Endodermal cell (in vitro differentiated cells): Measurements from ENCODE around the gene MREG. TPM values are rescaled to one million over a fixed set of nuclear protein-coding genes. Genes with fewer than 3 reads are reported as not detected.

Experiments used
- DNase-seq: peaks from one replicate; pipeline ENCODE4 v3.0.0-alpha.2; 2017
- H3K27ac ChIP-seq: 2 replicates; pipeline ENCODE4 v1.5.1; 2013; ENCODE audit warnings: mild to moderate bottlenecking, low read depth, low read length, moderate library complexity
- H3K27me3 ChIP-seq: 2 replicates; pipeline ENCODE4 v1.6.1; 2013; ENCODE audit warnings: mild to moderate bottlenecking, low read length, moderate library complexity; ENCODE audit not compliant: insufficient read depth, control insufficient read depth, poor library complexity, severe bottlenecking
- H3K36me3 ChIP-seq: 2 replicates; pipeline ENCODE4 v1.7.0; 2013; ENCODE audit warnings: mild to moderate bottlenecking, low read length, moderate library complexity; ENCODE audit not compliant: control insufficient read depth, insufficient read depth
- H3K4me1 ChIP-seq: one replicate; pipeline ENCODE4 v1.7.0; 2013; ENCODE audit warnings: low read length; ENCODE audit not compliant: control insufficient read depth, insufficient read depth
- H3K4me3 ChIP-seq: 2 replicates; pipeline ENCODE4 v1.5.1; 2013; ENCODE audit warnings: mild to moderate bottlenecking, low read length, moderate library complexity
- H3K9ac ChIP-seq: 2 replicates; pipeline ENCODE4 v1.6.1; 2013; ENCODE audit warnings: mild to moderate bottlenecking, low read length, moderate library complexity; ENCODE audit not compliant: poor library complexity, severe bottlenecking; ENCODE audit errors: extremely low read depth
- H3K9me3 ChIP-seq: 2 replicates; pipeline ENCODE4 v1.6.1; 2013; ENCODE audit warnings: mild to moderate bottlenecking, low read length, moderate library complexity; ENCODE audit not compliant: control insufficient read depth
- H3K27ac Mint-ChIP-seq: 2 replicates; pipeline ENCODE4 v1.8.0; 2020; ENCODE audit warnings: mixed read lengths
- H3K27me3 Mint-ChIP-seq: 2 replicates; pipeline ENCODE4 v1.8.0; 2021; ENCODE audit warnings: mild to moderate bottlenecking, mixed read lengths; ENCODE audit not compliant: insufficient read depth
- H3K36me3 Mint-ChIP-seq: 2 replicates; pipeline ENCODE4 v1.8.0; 2020; ENCODE audit warnings: low read depth, mixed read lengths
- H3K4me1 Mint-ChIP-seq: 2 replicates; pipeline ENCODE4 v1.8.0; 2020; ENCODE audit warnings: mixed read lengths
- H3K4me3 Mint-ChIP-seq: 2 replicates; pipeline ENCODE4 v1.8.0; 2020; ENCODE audit warnings: mild to moderate bottlenecking, moderate library complexity, mixed read lengths
- H3K9me3 Mint-ChIP-seq: 2 replicates; pipeline ENCODE4 v1.8.0; 2020; ENCODE audit warnings: mild to moderate bottlenecking, mixed read lengths
- CTCF ChIP-seq: fragments of 200-600 bp; sonication (generic); conservative IDR thresholded peaks from 2 replicates; pipeline ENCODE4 v1.5.0; 2021; ENCODE audit warnings: antibody characterized with exemption, mild to moderate bottlenecking
- WGBS, 2 experiments: methylation state at CpG; one replicate each; pipeline versions ENCODE4 v1.1.5 to v1.1.7; 2013; ENCODE audit warnings: missing lambda C conversion rate in 2 of 2, mixed read lengths in 1 of 2; ENCODE audit not compliant: insufficient coverage in 1 of 2, insufficient read length in 1 of 2; 5-methylcytosine and 5-hydroxymethylcytosine counted together
- total RNA-seq, 2 donors: library from RNA; stranded (reverse); fragmentation: NEBNext Ultra II Directional in 1 of 2; extraction: Animal tissue kit (Norgen Biotek cat#: 25700) in 1 of 2; gene quantifications; 2 replicates in 1 of 2; 3 replicates in 1 of 2; pipeline ENCODE4 v1.2.1, GENCODE V29; 2021

The MREG gene
- total RNA-seq, 2 donors from 2014 or later = 13.0 to 17.8 TPM

GRCh38 chr2:215906458-215906857 lies 106.9 kb downstream of the MREG start:
- no peak overlapping the region for H3K27ac Mint-ChIP-seq

GRCh38 chr2:215905691-215906090 lies 107.7 kb downstream of the MREG start:
- Mint-ChIP-seq H3K4me3 (no peak overlapping the region), H3K36me3 (no peaks in the 10 kb centered on the region), H3K27me3 (peaks cover 13% of the 10 kb centered on the region), H3K27ac (no peak overlapping the region), H3K9me3 (peaks cover 12% of the 10 kb centered on the region), H3K4me1 (peaks cover 35% of the 10 kb centered on the region)
- no peak overlapping the region for H3K27ac ChIP-seq
- H3K27me3 ChIP-seq = peaks cover 11% of the 10 kb centered on the region
- no peak for TF ChIP-seq CTCF
- H3K4me3 ChIP-seq = no peak overlapping the region
- 84 to 91% methylated on average over 1 to 5 of the region's 5 CpGs for WGBS, 2 experiments
- H3K9ac ChIP-seq = no peak overlapping the region
- no peaks in the 10 kb centered on the region for H3K36me3 ChIP-seq
- no peak for DNase-seq
- peaks cover 26% of the 10 kb centered on the region for H3K9me3 ChIP-seq
- H3K4me1 ChIP-seq = no peaks in the 10 kb centered on the region

More at GRCh38 chr2:215906458-215906857, 106.9 kb downstream of the MREG start:
- Histone ChIP-seq H3K9me3 (peaks cover 28% of the 10 kb centered on the region), H3K27me3 (peaks cover 11% of the 10 kb centered on the region), H3K4me1 (no peaks in the 10 kb centered on the region), H3K9ac (no peak overlapping the region), H3K4me3 (no peak overlapping the region), H3K27ac (no peak overlapping the region), H3K36me3 (no peaks in the 10 kb centered on the region)
- Mint-ChIP-seq H3K4me1 (peaks cover 35% of the 10 kb centered on the region), H3K27me3 (peaks cover 13% of the 10 kb centered on the region), H3K36me3 (no peaks in the 10 kb centered on the region), H3K9me3 (peaks cover 15% of the 10 kb centered on the region), H3K4me3 (no peak overlapping the region)
- DNase-seq = no peak
- no peak for TF ChIP-seq CTCF

- H3K9me3 ChIP-seq = peaks cover 13% of the 10 kb centered on the region
- H3K4me1 ChIP-seq = no peaks in the 10 kb centered on the region
- DNase-seq = no peak
- Mint-ChIP-seq H3K27ac (no peak overlapping the region), H3K27me3 (peaks cover 19% of the 10 kb centered on the region), H3K4me1 (peaks cover 35% of the 10 kb centered on the region), H3K36me3 (no peaks in the 10 kb centered on the region), H3K4me3 (no peak overlapping the region), H3K9me3 (peaks cover 8% of the 10 kb centered on the region)
- H3K4me3 ChIP-seq = no peak overlapping the region
- no peak overlapping the region for H3K27ac ChIP-seq
- 50 to 95% methylated on average over 1 to 5 of the region's 5 CpGs for WGBS, 2 experiments
- H3K27me3 ChIP-seq = peaks cover 11% of the 10 kb centered on the region
- no peak overlapping the region for H3K9ac ChIP-seq
- no peak for TF ChIP-seq CTCF
- H3K36me3 ChIP-seq = no peaks in the 10 kb centered on the region
Observed at GRCh38 chr2:215904101-215904500, 109.2 kb downstream of the MREG start.
